Parathyroid adenoma (tissue), 2 donors: ENCODE data around the gene IFT57.

Experiments used
- H2AFZ ChIP-seq: fragments of 300-600 bp; sonication (generic); one replicate; pipeline ENCODE4 v1.7.0; 2017; ENCODE audit warnings: antibody characterized with exemption, mild to moderate bottlenecking
- H3K27ac ChIP-seq: fragments of 300-600 bp; sonication (generic); one replicate; pipeline ENCODE4 v1.7.0; 2017
- H3K27me3 ChIP-seq: fragments of 300-600 bp; sonication (generic); one replicate; pipeline ENCODE4 v1.7.0; 2017; ENCODE audit warnings: low read length; ENCODE audit not compliant: control insufficient read depth, insufficient read depth
- H3K36me3 ChIP-seq: fragments of 300-600 bp; sonication (generic); one replicate; pipeline ENCODE4 v1.7.0; 2017; ENCODE audit warnings: low read length; ENCODE audit not compliant: control insufficient read depth, insufficient read depth
- H3K4me1 ChIP-seq: fragments of 300-600 bp; sonication (generic); one replicate; pipeline ENCODE4 v1.7.0; 2017; ENCODE audit warnings: control low read depth
- H3K4me2 ChIP-seq: fragments of 300-600 bp; sonication (generic); one replicate; pipeline ENCODE4 v1.7.0; 2017; ENCODE audit warnings: low read length
- H3K4me3 ChIP-seq: fragments of 300-600 bp; sonication (generic); one replicate; pipeline ENCODE4 v1.7.0; 2017; ENCODE audit warnings: low read depth, low read length
- H3K79me2 ChIP-seq: fragments of 300-600 bp; sonication (generic); one replicate; pipeline ENCODE4 v1.7.0; 2017; ENCODE audit warnings: control low read depth
- H3K9ac ChIP-seq: fragments of 300-600 bp; sonication (generic); one replicate; pipeline ENCODE4 v1.7.0; 2017; ENCODE audit warnings: mild to moderate bottlenecking
- H3K9me3 ChIP-seq: fragments of 300-600 bp; sonication (generic); one replicate; pipeline ENCODE4 v1.7.0; 2017; ENCODE audit warnings: low read length; ENCODE audit not compliant: control insufficient read depth
- TF ChIP-seq, protein P1 (sequence below): fragments of 300-600 bp; sonication (generic); IDR thresholded peaks from one replicate; pipeline ENCODE4 v1.7.0; 2017; ENCODE audit warnings: antibody characterized with exemption, mild to moderate bottlenecking
- donor health status: primary hyperparathyroidism.

IFT57 gene

DNA sequence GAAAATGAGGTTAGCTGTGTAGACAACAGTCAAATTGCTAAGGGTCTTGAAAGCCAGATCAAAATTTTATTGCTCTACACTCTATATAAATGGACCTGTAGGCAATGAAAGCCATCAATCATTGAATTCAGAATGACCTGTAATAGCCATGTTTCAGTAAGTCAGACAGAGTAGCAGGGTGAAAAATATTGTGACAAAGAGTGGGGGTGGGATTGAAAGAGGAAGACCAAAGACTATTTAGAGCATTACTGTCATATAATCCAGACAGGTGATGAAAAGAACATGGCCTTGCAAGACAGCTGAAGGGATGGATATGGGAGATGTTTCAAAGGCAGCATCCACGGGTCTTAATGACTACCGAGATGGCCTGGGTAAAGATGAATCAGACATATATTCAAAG, 22.2 kb downstream of the IFT57 start:
- Histone ChIP-seq H3K36me3 (no peaks in the 10 kb centered on the region), H2AFZ (no peak overlapping the region), H3K4me3 (no peak overlapping the region), H3K4me1 (no peaks in the 10 kb centered on the region), H3K27me3 (no peaks in the 10 kb centered on the region), H3K9ac (no peak overlapping the region), H3K9me3 (no peaks in the 10 kb centered on the region), H3K4me2 (no peak overlapping the region), H3K27ac (no peak overlapping the region), H3K79me2 (no peaks in the 10 kb centered on the region)
- TF ChIP-seq, protein P1, sequence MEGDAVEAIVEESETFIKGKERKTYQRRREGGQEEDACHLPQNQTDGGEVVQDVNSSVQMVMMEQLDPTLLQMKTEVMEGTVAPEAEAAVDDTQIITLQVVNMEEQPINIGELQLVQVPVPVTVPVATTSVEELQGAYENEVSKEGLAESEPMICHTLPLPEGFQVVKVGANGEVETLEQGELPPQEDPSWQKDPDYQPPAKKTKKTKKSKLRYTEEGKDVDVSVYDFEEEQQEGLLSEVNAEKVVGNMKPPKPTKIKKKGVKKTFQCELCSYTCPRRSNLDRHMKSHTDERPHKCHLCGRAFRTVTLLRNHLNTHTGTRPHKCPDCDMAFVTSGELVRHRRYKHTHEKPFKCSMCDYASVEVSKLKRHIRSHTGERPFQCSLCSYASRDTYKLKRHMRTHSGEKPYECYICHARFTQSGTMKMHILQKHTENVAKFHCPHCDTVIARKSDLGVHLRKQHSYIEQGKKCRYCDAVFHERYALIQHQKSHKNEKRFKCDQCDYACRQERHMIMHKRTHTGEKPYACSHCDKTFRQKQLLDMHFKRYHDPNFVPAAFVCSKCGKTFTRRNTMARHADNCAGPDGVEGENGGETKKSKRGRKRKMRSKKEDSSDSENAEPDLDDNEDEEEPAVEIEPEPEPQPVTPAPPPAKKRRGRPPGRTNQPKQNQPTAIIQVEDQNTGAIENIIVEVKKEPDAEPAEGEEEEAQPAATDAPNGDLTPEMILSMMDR, result no peak

DNA sequence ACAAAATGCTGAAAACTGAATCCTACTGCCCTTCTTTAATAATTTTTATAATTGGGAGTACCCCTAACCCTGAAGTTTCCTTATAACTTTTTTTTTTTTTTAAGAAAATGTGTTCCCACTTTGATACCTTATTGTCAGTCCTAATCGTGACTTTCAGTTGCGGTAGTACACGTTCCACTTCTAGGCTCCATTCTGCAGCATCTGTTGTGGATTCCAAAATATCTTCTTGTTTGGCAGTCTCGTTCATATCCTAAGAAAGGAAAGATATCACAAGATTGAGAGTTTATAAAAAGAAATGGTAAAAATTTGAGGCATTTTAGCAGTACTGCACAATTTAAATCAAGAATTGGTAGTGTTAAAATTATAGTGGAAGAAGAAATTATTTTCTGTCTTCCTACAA, 30.8 kb downstream of the IFT57 start:
- Histone ChIP-seq H3K4me1 (no peaks in the 10 kb centered on the region), H3K9me3 (peaks cover 4% of the 10 kb centered on the region), H3K4me3 (no peak overlapping the region), H3K36me3 (no peaks in the 10 kb centered on the region), H3K9ac (no peak overlapping the region), H3K27me3 (no peaks in the 10 kb centered on the region), H3K79me2 (no peaks in the 10 kb centered on the region), H2AFZ (no peak overlapping the region), H3K4me2 (no peak overlapping the region), H3K27ac (no peak overlapping the region)
- TF ChIP-seq, protein P1, result no peak

DNA sequence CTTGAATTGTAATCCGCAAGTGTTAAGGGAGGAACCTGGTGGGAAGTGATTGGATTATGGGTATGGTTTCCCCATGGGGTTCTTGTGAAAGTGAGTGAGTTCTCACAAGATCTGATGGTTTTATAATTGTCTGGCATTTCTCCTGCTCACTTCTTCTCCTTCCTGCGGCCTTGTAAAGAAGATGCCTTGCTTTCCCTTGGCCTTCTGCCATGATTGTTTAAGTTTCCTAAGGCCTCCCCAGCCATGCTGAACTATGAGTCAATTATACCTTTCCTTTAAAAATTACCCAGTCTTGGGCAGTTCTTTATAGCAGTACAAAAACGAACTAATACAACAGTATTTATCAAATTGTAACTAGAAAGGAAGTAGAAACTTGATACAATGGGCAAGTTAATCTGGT, 31.9 kb downstream of the IFT57 start:
- H3K4me2 ChIP-seq, result no peak overlapping the region
- H3K27me3 ChIP-seq, result no peaks in the 10 kb centered on the region
- H3K4me3 ChIP-seq, result no peak overlapping the region
- peaks cover 4% of the 10 kb centered on the region for H3K9me3 ChIP-seq
- no peak overlapping the region for H2AFZ ChIP-seq
- TF ChIP-seq, protein P1, result no peak
- no peak overlapping the region for H3K27ac ChIP-seq
- no peaks in the 10 kb centered on the region for H3K4me1 ChIP-seq
- H3K79me2 ChIP-seq, result no peaks in the 10 kb centered on the region
- H3K36me3 ChIP-seq, result no peaks in the 10 kb centered on the region
- no peak overlapping the region for H3K9ac ChIP-seq

DNA sequence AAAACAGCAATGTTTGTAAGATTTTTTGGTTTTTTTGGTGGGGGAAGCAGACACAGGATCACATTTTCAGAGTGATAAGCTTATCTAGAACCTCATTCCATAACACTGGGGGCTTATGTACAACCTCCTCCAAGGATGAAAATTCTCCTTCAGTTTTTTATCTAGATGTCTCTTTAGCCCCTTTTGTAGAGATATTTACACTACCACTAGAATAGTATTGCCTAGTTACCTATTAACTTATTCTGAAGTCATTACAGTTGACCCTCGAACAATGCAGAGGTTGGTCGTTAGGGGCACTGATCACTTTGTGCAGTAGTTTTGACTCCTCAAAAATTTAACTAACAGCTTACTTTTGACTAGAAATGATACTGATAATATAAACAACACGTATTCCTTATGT, 32.8 kb downstream of the IFT57 start:
- Histone ChIP-seq H3K36me3 (no peaks in the 10 kb centered on the region), H3K27ac (no peak overlapping the region), H3K27me3 (no peaks in the 10 kb centered on the region), H3K4me2 (no peak overlapping the region), H3K79me2 (no peaks in the 10 kb centered on the region), H3K9me3 (peaks cover 2% of the 10 kb centered on the region), H3K9ac (no peak overlapping the region), H2AFZ (no peak overlapping the region), H3K4me1 (no peaks in the 10 kb centered on the region), H3K4me3 (no peak overlapping the region)
- TF ChIP-seq, protein P1, result no peak

DNA sequence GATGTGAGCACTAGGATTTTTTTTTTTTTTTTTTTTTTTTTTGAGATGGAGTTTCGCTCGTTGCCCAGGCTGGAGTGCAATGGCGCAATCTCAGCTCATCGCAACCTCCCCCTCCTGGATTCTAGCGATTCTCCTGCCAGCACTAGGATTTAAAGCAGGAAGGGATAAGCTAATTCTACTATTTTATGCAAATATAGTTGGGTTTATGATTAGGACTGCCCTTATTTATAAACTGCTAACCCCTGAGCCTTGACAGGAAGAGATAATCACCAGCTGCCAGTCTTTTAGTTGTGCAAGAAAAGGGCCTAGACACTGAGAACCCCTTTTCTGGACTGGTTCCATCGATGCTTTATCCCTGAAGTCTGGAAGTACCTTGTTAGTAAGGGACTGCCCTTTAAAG, 36.7 kb downstream of the IFT57 start:
- no peaks in the 10 kb centered on the region for H3K27me3 ChIP-seq
- no peak overlapping the region for H3K9ac ChIP-seq
- H3K4me2 ChIP-seq, result no peak overlapping the region
- H3K9me3 ChIP-seq, result no peaks in the 10 kb centered on the region
- H2AFZ ChIP-seq, result no peak overlapping the region
- H3K27ac ChIP-seq, result no peak overlapping the region
- H3K79me2 ChIP-seq, result no peaks in the 10 kb centered on the region
- H3K36me3 ChIP-seq, result no peaks in the 10 kb centered on the region
- H3K4me1 ChIP-seq, result no peaks in the 10 kb centered on the region
- TF ChIP-seq, protein P1, result no peak
- no peak overlapping the region for H3K4me3 ChIP-seq
